ENCODE results near the gene OR11A1. TPM values are rescaled to one million over a fixed set of nuclear protein-coding genes. Genes with fewer than 3 reads are reported as not detected.

OR11A1 gene
- total and polyA plus RNA-seq, 2 donors (not counting 3 experiments of a cell fraction or from before 2014, with no cell fraction given), result not detected

GRCh38 chr6:29502181-29502580 lies 45.3 kb upstream of the OR11A1 start:
- no peak for FAIRE-seq
- BruUV-seq (replicated peaks), result no TSS peak

DNA sequence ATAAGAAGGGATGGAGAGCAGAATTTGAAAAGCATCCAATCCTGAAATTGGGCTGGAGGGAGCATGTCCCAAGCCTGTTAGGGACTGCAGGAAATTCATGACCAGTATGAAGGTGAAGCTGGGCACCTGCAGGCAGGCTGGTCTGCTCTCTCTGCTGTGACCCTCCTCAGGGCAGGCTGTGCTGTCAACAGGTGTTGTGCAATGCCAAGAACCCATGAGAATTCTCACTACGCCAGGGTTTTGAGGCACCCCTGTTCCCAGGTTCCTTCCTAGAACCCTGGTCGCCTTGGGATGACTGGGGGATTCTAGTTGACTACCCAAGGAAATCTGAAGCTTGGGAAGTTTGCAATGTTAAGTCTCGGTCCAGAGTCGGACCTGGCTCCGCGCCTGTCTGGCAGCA lies 44.2 kb upstream of the OR11A1 start:
- ChIA-PET CTCF (no interaction called here), POLR2A (no interaction called here)
- no peaks in the 10 kb centered on the region for H3K36me3 ChIP-seq (ENCODE audit: control insufficient read depth in 2 of 2, extremely low read depth in 1 of 2, insufficient read depth in 2 of 2, low read length in 2 of 2)
- TF ChIP-seq, protein P1, sequence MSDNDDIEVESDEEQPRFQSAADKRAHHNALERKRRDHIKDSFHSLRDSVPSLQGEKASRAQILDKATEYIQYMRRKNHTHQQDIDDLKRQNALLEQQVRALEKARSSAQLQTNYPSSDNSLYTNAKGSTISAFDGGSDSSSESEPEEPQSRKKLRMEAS (IDR thresholded peaks at IDR 0.05; ENCODE audit: insufficient read depth, insufficient read length), result no peak
- TF ChIP-seq MYC (IDR thresholded peaks at IDR 0.05; ENCODE audit: low read depth, low read length) (no peak), POLR2A (IDR thresholded peaks at IDR 0.05; ENCODE audit: low read depth, low read length) (no peak), CTCF (IDR thresholded peaks at IDR 0.05; ENCODE audit: extremely low read depth in 1 of 2, insufficient read depth in 1 of 2, low read depth in 1 of 2, low read length in 2 of 2) (no peak), FOS (IDR thresholded peaks at IDR 0.05; ENCODE audit: borderline replicate concordance, insufficient read depth, low read length) (no peak), GATA2 (IDR thresholded peaks at IDR 0.05; ENCODE audit: insufficient read depth, insufficient read length, low read depth, low read length) (no peak), POLR2AphosphoS5 (IDR thresholded peaks at IDR 0.05; ENCODE audit: insufficient read depth, low read depth, low read length) (no peak)
- BruUV-seq (replicated peaks), result no TSS peak
- H3K9me1 ChIP-seq (replicated peaks; ENCODE audit: control insufficient read depth, extremely low read depth, insufficient read depth, low read length), result no peaks in the 10 kb centered on the region
- H3K79me2 ChIP-seq (ENCODE audit: control insufficient read depth, insufficient read depth, low read length), result no peaks in the 10 kb centered on the region
- no peak overlapping the region for H3K4me3 ChIP-seq (replicated peaks in 1 of 3; ENCODE audit: insufficient read depth in 1 of 3, low read depth in 1 of 3, low read length in 3 of 3)
- no peaks in the 10 kb centered on the region for H4K20me1 ChIP-seq (replicated peaks; ENCODE audit: control insufficient read depth, extremely low read depth, insufficient read depth, low read length)
- no peaks in the 10 kb centered on the region for H3K4me1 ChIP-seq (ENCODE audit: control insufficient read depth, extremely low read depth, insufficient read depth, low read length)
- dilution Hi-C loops (cut with MboI; ENCODE audit: extremely low pct_ligation_motif_present, low sequenced_read_pairs) (no loop called here), intact Hi-C loops (cut with micrococcal nuclease) (no loop called here)
- no peaks in the 10 kb centered on the region for H3K27me3 ChIP-seq (ENCODE audit: control insufficient read depth in 2 of 2, insufficient read depth in 2 of 2, low read length in 2 of 2)
- no peak overlapping the region for H3K9ac ChIP-seq (replicated peaks; ENCODE audit: extremely low read depth, insufficient read depth, low read length)
- DNase-seq (ENCODE audit: low read depth, low spot score) (no peak), FAIRE-seq (no peak)
- no peak overlapping the region for H3K27ac ChIP-seq (ENCODE audit: insufficient read depth, low read depth, low read length)
- H3K4me2 ChIP-seq (ENCODE audit: insufficient read depth, low read length), result no peak overlapping the region
- H3K9me3 ChIP-seq (replicated peaks; ENCODE audit: control insufficient read depth, insufficient read depth, low read length), result no peaks in the 10 kb centered on the region
- H2AFZ ChIP-seq (ENCODE audit: low read depth, low read length), result no peak overlapping the region

More at GRCh38 chr6:29502181-29502580, 45.3 kb upstream of the OR11A1 start:
- Histone ChIP-seq H3K4me1 (ENCODE audit: control insufficient read depth, extremely low read depth, insufficient read depth, low read length) (no peaks in the 10 kb centered on the region), H4K20me1 (replicated peaks; ENCODE audit: control insufficient read depth, extremely low read depth, insufficient read depth, low read length) (no peaks in the 10 kb centered on the region), H3K4me2 (ENCODE audit: insufficient read depth, low read length) (no peak overlapping the region), H3K36me3 (ENCODE audit: control insufficient read depth in 2 of 2, extremely low read depth in 1 of 2, insufficient read depth in 2 of 2, low read length in 2 of 2) (no peaks in the 10 kb centered on the region), H3K9me1 (replicated peaks; ENCODE audit: control insufficient read depth, extremely low read depth, insufficient read depth, low read length) (no peaks in the 10 kb centered on the region), H2AFZ (ENCODE audit: low read depth, low read length) (no peak overlapping the region), H3K9ac (replicated peaks; ENCODE audit: extremely low read depth, insufficient read depth, low read length) (no peak overlapping the region), H3K9me3 (replicated peaks; ENCODE audit: control insufficient read depth, insufficient read depth, low read length) (no peaks in the 10 kb centered on the region), H3K79me2 (ENCODE audit: control insufficient read depth, insufficient read depth, low read length) (no peaks in the 10 kb centered on the region), H3K27me3 (ENCODE audit: control insufficient read depth in 2 of 2, insufficient read depth in 2 of 2, low read length in 2 of 2) (no peaks in the 10 kb centered on the region), H3K27ac (ENCODE audit: insufficient read depth, low read depth, low read length) (no peak overlapping the region), H3K4me3 (replicated peaks in 1 of 3; ENCODE audit: insufficient read depth in 1 of 3, low read depth in 1 of 3, low read length in 3 of 3) (no peak overlapping the region)
- DNase-seq (ENCODE audit: low read depth, low spot score), result no peak
- ChIA-PET POLR2A (no interaction called here), CTCF (no interaction called here)
- intact Hi-C loops (cut with micrococcal nuclease) (no loop called here), dilution Hi-C loops (cut with MboI; ENCODE audit: extremely low pct_ligation_motif_present, low sequenced_read_pairs) (no loop called here)
- TF ChIP-seq EZH2 (IDR thresholded peaks at IDR 0.05; ENCODE audit: borderline replicate concordance, low read depth, low read length, severe bottlenecking), result no peak

Data from endothelial cell of umbilical vein (primary cell).